ENCODE measurements around the gene ESPN.

ESPN gene

GRCh38 chr1:6424619-6425593 is at the start of gene ESPN:
Gene ESPN (plus strand): TSS chr1:6424776. CDS start chr1:6424956, 180 bp downstream.
- peak within 1 kb of the TSS; percentile 16 for H3K4me3 ChIP-seq (ENCODE audit: low read depth, low read length)
- H3K27me3 ChIP-seq (ENCODE audit: insufficient read depth, low read length), result peaks cover 35% of the 10 kb centered on the region
- H2AFZ ChIP-seq (ENCODE audit: low read length, unreplicated experiment), result no peak within 1 kb of the TSS
- H3K4me1 ChIP-seq (ENCODE audit: control insufficient read depth, insufficient read depth, low read length, unreplicated experiment), result peaks cover 27% of the 10 kb centered on the region
- H3K36me3 ChIP-seq (ENCODE audit: insufficient read depth, low read length), result no peaks in the 10 kb centered on the region
- no peaks in the 10 kb centered on the region for H3K79me2 ChIP-seq (ENCODE audit: control insufficient read depth, insufficient read depth, low read length, unreplicated experiment)
- no peak within 1 kb of the TSS for H3K27ac ChIP-seq (ENCODE audit: low read depth, low read length)

- no peak overlapping the region for H3K27ac ChIP-seq (ENCODE audit: low read depth, low read length)
- no peak overlapping the region for H3K4me3 ChIP-seq (ENCODE audit: low read depth, low read length)
- H3K79me2 ChIP-seq (ENCODE audit: control insufficient read depth, insufficient read depth, low read length, unreplicated experiment), result peaks cover 26% of the 10 kb centered on the region
- no peak overlapping the region for H2AFZ ChIP-seq (ENCODE audit: low read length, unreplicated experiment)
- no peaks in the 10 kb centered on the region for H3K27me3 ChIP-seq (ENCODE audit: insufficient read depth, low read length)
- no peaks in the 10 kb centered on the region for H3K36me3 ChIP-seq (ENCODE audit: insufficient read depth, low read length)
- no peaks in the 10 kb centered on the region for H3K4me1 ChIP-seq (ENCODE audit: control insufficient read depth, insufficient read depth, low read length, unreplicated experiment)
Observed at GRCh38 chr1:6378096-6378746, 46.4 kb upstream of the ESPN start.

GRCh38 chr1:6380037-6380436 is 44.5 kb upstream of the ESPN start:
- no peak overlapping the region for H3K4me3 ChIP-seq (ENCODE audit: low read depth, low read length)
- no peaks in the 10 kb centered on the region for H3K27me3 ChIP-seq (ENCODE audit: insufficient read depth, low read length)
- peaks cover 6% of the 10 kb centered on the region for H3K36me3 ChIP-seq (ENCODE audit: insufficient read depth, low read length)
- peaks cover 32% of the 10 kb centered on the region for H3K79me2 ChIP-seq (ENCODE audit: control insufficient read depth, insufficient read depth, low read length, unreplicated experiment)
- H3K4me1 ChIP-seq (ENCODE audit: control insufficient read depth, insufficient read depth, low read length, unreplicated experiment), result no peaks in the 10 kb centered on the region
- H2AFZ ChIP-seq (ENCODE audit: low read length, unreplicated experiment), result no peak overlapping the region
- H3K27ac ChIP-seq (ENCODE audit: low read depth, low read length), result no peak overlapping the region

- Histone ChIP-seq H3K36me3 (ENCODE audit: insufficient read depth, low read length) (peaks cover 6% of the 10 kb centered on the region), H2AFZ (ENCODE audit: low read length, unreplicated experiment) (no peak overlapping the region), H3K79me2 (ENCODE audit: control insufficient read depth, insufficient read depth, low read length, unreplicated experiment) (peaks cover 38% of the 10 kb centered on the region), H3K27ac (ENCODE audit: low read depth, low read length) (no peak overlapping the region), H3K4me3 (ENCODE audit: low read depth, low read length) (no peak overlapping the region), H3K4me1 (ENCODE audit: control insufficient read depth, insufficient read depth, low read length, unreplicated experiment) (peaks cover 18% of the 10 kb centered on the region), H3K27me3 (ENCODE audit: insufficient read depth, low read length) (no peaks in the 10 kb centered on the region)
Observed at GRCh38 chr1:6384135-6384534, 40.4 kb upstream of the ESPN start.

- peaks cover 6% of the 10 kb centered on the region for H3K36me3 ChIP-seq (ENCODE audit: insufficient read depth, low read length)
- H3K79me2 ChIP-seq (ENCODE audit: control insufficient read depth, insufficient read depth, low read length, unreplicated experiment), result peaks cover 34% of the 10 kb centered on the region
- no peak overlapping the region for H2AFZ ChIP-seq (ENCODE audit: low read length, unreplicated experiment)
- peaks cover 18% of the 10 kb centered on the region for H3K4me1 ChIP-seq (ENCODE audit: control insufficient read depth, insufficient read depth, low read length, unreplicated experiment)
- peak overlapping the region; percentile 74; the same call in 1 of the 2 replicates for H3K27ac ChIP-seq (ENCODE audit: low read depth, low read length)
- H3K4me3 ChIP-seq (ENCODE audit: low read depth, low read length), result peak overlapping the region; percentile 68
- no peaks in the 10 kb centered on the region for H3K27me3 ChIP-seq (ENCODE audit: insufficient read depth, low read length)
Observed at GRCh38 chr1:6384962-6385361, 39.6 kb upstream of the ESPN start.

GRCh38 chr1:6385488-6386191 is 38.9 kb upstream of the ESPN start:
- H2AFZ ChIP-seq (ENCODE audit: low read length, unreplicated experiment), result peak overlapping the region; percentile 33
- peaks cover 18% of the 10 kb centered on the region for H3K4me1 ChIP-seq (ENCODE audit: control insufficient read depth, insufficient read depth, low read length, unreplicated experiment)
- H3K27me3 ChIP-seq (ENCODE audit: insufficient read depth, low read length), result no peaks in the 10 kb centered on the region
- peaks cover 6% of the 10 kb centered on the region for H3K36me3 ChIP-seq (ENCODE audit: insufficient read depth, low read length)
- H3K79me2 ChIP-seq (ENCODE audit: control insufficient read depth, insufficient read depth, low read length, unreplicated experiment), result peaks cover 34% of the 10 kb centered on the region
- H3K4me3 ChIP-seq (ENCODE audit: low read depth, low read length), result peak overlapping the region; percentile 68
- peak overlapping the region; percentile 74 for H3K27ac ChIP-seq (ENCODE audit: low read depth, low read length)

- peaks cover 6% of the 10 kb centered on the region for H3K36me3 ChIP-seq (ENCODE audit: insufficient read depth, low read length)
- peaks cover 36% of the 10 kb centered on the region for H3K79me2 ChIP-seq (ENCODE audit: control insufficient read depth, insufficient read depth, low read length, unreplicated experiment)
- peaks cover 18% of the 10 kb centered on the region for H3K4me1 ChIP-seq (ENCODE audit: control insufficient read depth, insufficient read depth, low read length, unreplicated experiment)
- H2AFZ ChIP-seq (ENCODE audit: low read length, unreplicated experiment), result no peak overlapping the region
- no peaks in the 10 kb centered on the region for H3K27me3 ChIP-seq (ENCODE audit: insufficient read depth, low read length)
- H3K27ac ChIP-seq (ENCODE audit: low read depth, low read length), result peak overlapping the region; percentile 74
- 0 out of 2 replicates have a peak overlapping the region, but pooled peaks have one; percentile 68 for H3K4me3 ChIP-seq (ENCODE audit: low read depth, low read length)
Observed at GRCh38 chr1:6386371-6386949, 38.1 kb upstream of the ESPN start.

- peaks cover 30% of the 10 kb centered on the region for H3K4me1 ChIP-seq (ENCODE audit: control insufficient read depth, insufficient read depth, low read length, unreplicated experiment)
Observed at GRCh38 chr1:6389971-6390370, 34.6 kb upstream of the ESPN start.

GRCh38 chr1:6391951-6392808 is 32.4 kb upstream of the ESPN start:
- Histone ChIP-seq H3K36me3 (ENCODE audit: insufficient read depth, low read length) (no peaks in the 10 kb centered on the region), H2AFZ (ENCODE audit: low read length, unreplicated experiment) (peak overlapping the region; percentile 11), H3K27ac (ENCODE audit: low read depth, low read length) (no peak overlapping the region), H3K4me1 (ENCODE audit: control insufficient read depth, insufficient read depth, low read length, unreplicated experiment) (peaks cover 13% of the 10 kb centered on the region), H3K79me2 (ENCODE audit: control insufficient read depth, insufficient read depth, low read length, unreplicated experiment) (peaks cover 26% of the 10 kb centered on the region), H3K27me3 (ENCODE audit: insufficient read depth, low read length) (no peaks in the 10 kb centered on the region), H3K4me3 (ENCODE audit: low read depth, low read length) (peak overlapping the region; percentile 78)

More at GRCh38 chr1:6389971-6390370, 34.6 kb upstream of the ESPN start:
- Histone ChIP-seq H3K36me3 (ENCODE audit: insufficient read depth, low read length) (no peaks in the 10 kb centered on the region), H3K27ac (ENCODE audit: low read depth, low read length) (no peak overlapping the region), H3K79me2 (ENCODE audit: control insufficient read depth, insufficient read depth, low read length, unreplicated experiment) (peaks cover 38% of the 10 kb centered on the region), H2AFZ (ENCODE audit: low read length, unreplicated experiment) (no peak overlapping the region), H3K27me3 (ENCODE audit: insufficient read depth, low read length) (no peaks in the 10 kb centered on the region), H3K4me3 (ENCODE audit: low read depth, low read length) (no peak overlapping the region)
